ENCODE data around the gene ZSWIM5.

GRCh38 chr1:45177452-45177851 lies 29.0 kb downstream of the ZSWIM5 start:
- TF ChIP-seq CTCF (IDR thresholded peaks at IDR 0.05; ENCODE audit: poor library complexity) (no peak), EZH2 (IDR thresholded peaks at IDR 0.05; ENCODE audit: borderline replicate concordance) (no peak), EZH2phosphoT487 (IDR thresholded peaks at IDR 0.05; ENCODE audit: low read depth, severe bottlenecking, unreplicated experiment) (no peak)

Measured in hepatocyte (in vitro differentiated cells).